HL-60 (cell line): Measurements from ENCODE around the gene ACAD9.

Experiments
- DNase-seq, 2 experiments: peaks; one replicate each; pipeline ENCODE4 v3.0.0-alpha.2; 2010 to 2020; ENCODE audit warnings: low read depth in 1 of 2, low spot score in 1 of 2
- H3K27ac ChIP-seq: fragments of 250-450 bp; sonication (Bioruptor Pico); replicated peaks from 2 replicates; pipeline ENCODE4 v1.5.1; 2020; ENCODE audit warnings: mild to moderate bottlenecking, moderate library complexity
- H3K27me3 ChIP-seq: fragments of 250-450 bp; sonication (Bioruptor Pico); 2 replicates; pipeline ENCODE4 v1.5.1; 2021; ENCODE audit warnings: mild to moderate bottlenecking, moderate library complexity; ENCODE audit not compliant: insufficient read depth, poor library complexity, severe bottlenecking
- H3K4me3 ChIP-seq: replicated peaks from 2 replicates; pipeline ENCODE4 v1.5.1; 2011; ENCODE audit warnings: mild to moderate bottlenecking, control low read depth, low read length; ENCODE audit not compliant: insufficient read depth
- CTCF ChIP-seq: IDR thresholded peaks from one replicate; pipeline ENCODE4 v1.5.1; 2011; ENCODE audit warnings: low read length, control low read depth, inconsistent platforms; ENCODE audit not compliant: insufficient read depth
- GABPA ChIP-seq: IDR thresholded peaks from 2 replicates; pipeline ENCODE4 v1.6.1; 2012; ENCODE audit warnings: low read depth
- POLR2AphosphoS5 ChIP-seq: IDR thresholded peaks from 2 replicates; pipeline ENCODE4 v1.6.1; 2012; ENCODE audit warnings: low read depth
- REST ChIP-seq: IDR thresholded peaks from 2 replicates; pipeline ENCODE4 v1.6.1; 2012; ENCODE audit warnings: low read depth; ENCODE audit not compliant: insufficient replicate concordance
- SPI1 ChIP-seq: IDR thresholded peaks from 2 replicates; pipeline ENCODE4 v1.6.1; 2012; ENCODE audit warnings: low read depth, mild to moderate bottlenecking, borderline replicate concordance

Gene ACAD9

DNA sequence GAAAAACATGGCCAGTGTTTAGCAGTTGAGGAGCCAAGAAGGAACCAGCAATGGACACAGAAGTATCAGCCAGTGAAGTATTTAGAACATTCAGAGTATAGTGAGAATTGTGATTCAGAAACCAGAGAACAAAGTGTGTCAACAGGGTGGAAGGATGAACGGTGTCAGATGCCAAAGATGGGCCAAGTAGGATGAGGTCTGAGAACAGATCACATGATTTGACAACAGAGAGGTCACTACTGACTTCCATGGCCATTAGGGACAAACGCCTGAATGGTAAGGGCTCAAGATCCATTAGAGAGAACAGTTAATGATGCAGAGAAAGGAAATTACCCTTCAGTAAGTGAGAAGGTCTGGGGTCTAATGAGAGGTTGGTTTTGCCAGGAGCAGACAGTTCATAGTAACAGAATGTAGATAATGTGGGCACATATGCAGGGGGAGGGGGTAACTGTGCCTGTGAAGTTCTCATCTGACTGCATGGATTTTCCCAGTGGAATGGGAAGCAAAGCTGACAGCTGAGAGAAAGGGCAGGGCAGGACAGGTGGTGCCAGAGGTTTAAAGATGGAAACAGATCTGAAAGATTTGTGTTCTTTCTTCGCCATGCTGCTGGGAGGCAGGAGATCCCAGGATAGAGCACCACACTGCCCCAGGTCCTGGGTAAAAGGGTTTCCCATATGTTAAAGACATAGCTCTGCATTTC, 4.8 kb upstream of the ACAD9 start:
- Histone ChIP-seq H3K4me3 (no peak overlapping the region), H3K27ac (no peak overlapping the region), H3K27me3 (no peaks in the 10 kb centered on the region)
- DNase-seq, result no peak
- TF ChIP-seq REST (no peak), SPI1 (no peak), CTCF (no peak), POLR2AphosphoS5 (no peak), GABPA (no peak)

- no peaks in the 10 kb centered on the region for H3K27me3 ChIP-seq
- TF ChIP-seq REST (no peak), CTCF (peak; percentile 95), SPI1 (peak; percentile 35; the same call in 1 of the 2 replicates)
- DNase-seq, result peak; percentile 41 to 91
- peak overlapping the region; percentile 34 for H3K27ac ChIP-seq
- no peak overlapping the region for H3K4me3 ChIP-seq
These were observed 3.8 kb upstream of the ACAD9 start for GRCh38 chr3:128875556-128876120.

- H3K27me3 ChIP-seq, result no peaks in the 10 kb centered on the region
- TF ChIP-seq REST (no peak), POLR2AphosphoS5 (no peak), SPI1 (no peak), CTCF (no peak), GABPA (no peak)
- peak in 1 of 2 experiments; percentile 23 for DNase-seq
- H3K4me3 ChIP-seq, result peak overlapping the region; percentile 80
- H3K27ac ChIP-seq, result peak overlapping the region; percentile 95
These were observed 1.4 kb upstream of the ACAD9 start for GRCh38 chr3:128878011-128878457.
